ENCODE measurements around the gene ZC3H12A.

DNA sequence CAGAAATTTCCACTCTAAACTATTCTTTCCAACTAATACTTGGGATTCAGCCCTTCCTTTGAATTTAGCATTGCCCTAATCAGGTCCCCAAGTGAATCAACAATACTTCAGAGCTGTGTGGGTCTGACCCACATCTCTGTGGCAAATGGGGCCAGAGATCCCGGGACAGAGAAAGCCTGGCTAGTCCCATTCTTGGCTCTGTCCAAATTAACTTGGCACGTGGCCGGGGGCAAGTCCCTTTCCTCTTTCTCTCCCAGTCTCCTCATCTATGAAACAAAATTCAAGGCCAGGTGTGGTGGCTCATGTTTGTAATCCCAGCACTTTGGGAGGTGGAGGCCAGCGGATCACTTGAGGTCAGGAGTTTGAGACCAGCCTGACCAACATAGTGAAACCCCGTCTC is 6.3 kb upstream of the ZC3H12A start:
- TF ChIP-seq, protein P1, sequence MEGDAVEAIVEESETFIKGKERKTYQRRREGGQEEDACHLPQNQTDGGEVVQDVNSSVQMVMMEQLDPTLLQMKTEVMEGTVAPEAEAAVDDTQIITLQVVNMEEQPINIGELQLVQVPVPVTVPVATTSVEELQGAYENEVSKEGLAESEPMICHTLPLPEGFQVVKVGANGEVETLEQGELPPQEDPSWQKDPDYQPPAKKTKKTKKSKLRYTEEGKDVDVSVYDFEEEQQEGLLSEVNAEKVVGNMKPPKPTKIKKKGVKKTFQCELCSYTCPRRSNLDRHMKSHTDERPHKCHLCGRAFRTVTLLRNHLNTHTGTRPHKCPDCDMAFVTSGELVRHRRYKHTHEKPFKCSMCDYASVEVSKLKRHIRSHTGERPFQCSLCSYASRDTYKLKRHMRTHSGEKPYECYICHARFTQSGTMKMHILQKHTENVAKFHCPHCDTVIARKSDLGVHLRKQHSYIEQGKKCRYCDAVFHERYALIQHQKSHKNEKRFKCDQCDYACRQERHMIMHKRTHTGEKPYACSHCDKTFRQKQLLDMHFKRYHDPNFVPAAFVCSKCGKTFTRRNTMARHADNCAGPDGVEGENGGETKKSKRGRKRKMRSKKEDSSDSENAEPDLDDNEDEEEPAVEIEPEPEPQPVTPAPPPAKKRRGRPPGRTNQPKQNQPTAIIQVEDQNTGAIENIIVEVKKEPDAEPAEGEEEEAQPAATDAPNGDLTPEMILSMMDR (conservative IDR thresholded peaks at IDR 0.05; ENCODE audit: low read length) = no peak
- TF ChIP-seq EZH2phosphoT487 (IDR thresholded peaks at IDR 0.05; ENCODE audit: borderline replicate concordance) = no peak
